GM19372 (cell line): ENCODE measurements around the gene TSPAN9.

ENCODE experiments used
- ATAC-seq: cut with Tn5 transposase; IDR thresholded peaks from one replicate; pipeline ENCODE4 v1.9.1; 2021; ENCODE audit warnings: mild to moderate bottlenecking, low read depth, moderate library complexity; ENCODE audit not compliant: unreplicated experiment

TSPAN9 gene

DNA sequence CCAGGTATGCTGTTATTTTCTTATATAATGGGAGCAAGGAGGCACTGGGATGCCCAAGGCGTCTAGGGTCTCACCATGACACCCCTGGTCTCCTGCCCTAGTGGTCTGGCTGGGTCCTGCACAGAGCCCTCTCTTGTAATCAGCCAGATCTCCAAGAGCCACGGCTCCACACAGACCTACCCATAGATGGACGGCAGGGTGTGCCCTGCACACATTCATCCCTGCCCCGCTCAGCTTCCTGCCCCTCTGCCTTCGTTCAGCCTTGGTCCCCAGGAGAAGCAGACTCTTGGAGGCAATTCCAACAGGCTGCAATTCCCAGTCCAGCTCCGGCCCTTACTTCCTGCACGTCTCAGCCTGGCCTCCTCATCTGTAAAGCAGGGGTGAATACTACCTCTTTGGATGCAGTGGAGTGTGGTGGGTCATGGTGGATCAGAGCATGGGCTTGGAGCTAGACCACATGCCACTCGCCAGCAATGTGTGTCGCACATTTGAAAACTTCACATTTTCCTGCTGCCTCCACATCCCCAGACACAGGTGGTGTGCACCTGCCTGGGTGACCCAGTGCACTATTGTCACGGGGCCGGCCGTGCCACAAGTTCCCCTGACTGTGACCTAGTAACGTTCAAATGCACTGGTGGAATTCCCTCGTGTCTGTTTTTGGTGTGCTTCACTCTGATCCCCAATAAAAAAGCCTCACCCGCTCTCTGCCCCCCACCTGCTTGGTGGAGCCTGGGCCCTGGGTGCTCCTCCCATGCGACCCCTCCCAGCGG is 242.7 kb downstream of the TSPAN9 start:
- no peak for ATAC-seq

DNA sequence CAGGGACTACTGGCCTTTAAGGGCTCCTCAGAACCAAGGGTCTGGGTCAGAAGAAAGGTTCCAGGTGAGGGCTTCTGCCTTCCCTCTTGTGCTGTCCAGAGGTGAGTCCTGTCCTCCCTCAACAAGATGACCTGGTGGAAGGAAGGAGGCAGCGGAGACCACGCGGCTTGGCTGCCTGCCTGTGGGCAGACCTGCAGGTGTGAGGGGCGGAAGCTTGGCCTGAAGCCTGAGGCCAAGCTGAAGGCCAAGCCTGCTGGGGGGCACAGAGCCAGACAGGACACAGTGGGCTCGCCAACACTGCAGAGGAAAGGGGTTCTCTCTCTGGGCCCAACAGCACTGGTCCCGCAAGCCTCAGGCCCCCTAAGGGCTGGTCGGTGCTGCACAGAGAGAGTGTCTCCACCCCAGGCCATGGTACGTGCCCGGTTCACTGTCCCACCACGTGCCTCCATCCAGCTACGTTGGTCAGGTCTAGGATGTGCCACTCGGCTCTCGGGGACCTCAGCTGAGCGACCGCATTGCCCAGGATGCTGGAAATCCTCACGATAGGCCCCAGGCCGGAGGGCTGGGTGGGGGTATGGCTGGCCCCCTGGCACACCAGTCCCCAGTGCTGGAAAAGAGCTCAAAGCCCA is 243.8 kb downstream of the TSPAN9 start:
- ATAC-seq: no peak

DNA sequence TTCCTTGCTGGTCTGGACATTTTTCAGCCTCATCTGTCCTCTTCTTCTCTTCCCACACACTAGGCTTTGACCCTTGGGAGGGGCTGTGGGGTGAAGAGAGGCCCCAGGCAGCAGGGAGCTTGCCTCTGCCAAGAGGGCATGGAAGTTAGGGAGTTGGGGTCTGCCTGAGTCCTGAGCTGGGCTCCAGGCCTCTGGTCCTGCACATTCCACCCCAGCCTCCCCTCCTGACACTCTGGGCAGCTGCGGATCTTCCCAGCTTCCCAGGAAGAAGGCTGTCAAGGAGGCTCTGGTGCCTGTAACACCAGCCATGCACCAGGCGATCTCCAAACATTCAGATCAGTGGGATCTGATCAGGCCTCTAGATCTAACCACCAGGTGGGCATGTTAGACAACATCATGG is 244.7 kb downstream of the TSPAN9 start:
- no peak for ATAC-seq

DNA sequence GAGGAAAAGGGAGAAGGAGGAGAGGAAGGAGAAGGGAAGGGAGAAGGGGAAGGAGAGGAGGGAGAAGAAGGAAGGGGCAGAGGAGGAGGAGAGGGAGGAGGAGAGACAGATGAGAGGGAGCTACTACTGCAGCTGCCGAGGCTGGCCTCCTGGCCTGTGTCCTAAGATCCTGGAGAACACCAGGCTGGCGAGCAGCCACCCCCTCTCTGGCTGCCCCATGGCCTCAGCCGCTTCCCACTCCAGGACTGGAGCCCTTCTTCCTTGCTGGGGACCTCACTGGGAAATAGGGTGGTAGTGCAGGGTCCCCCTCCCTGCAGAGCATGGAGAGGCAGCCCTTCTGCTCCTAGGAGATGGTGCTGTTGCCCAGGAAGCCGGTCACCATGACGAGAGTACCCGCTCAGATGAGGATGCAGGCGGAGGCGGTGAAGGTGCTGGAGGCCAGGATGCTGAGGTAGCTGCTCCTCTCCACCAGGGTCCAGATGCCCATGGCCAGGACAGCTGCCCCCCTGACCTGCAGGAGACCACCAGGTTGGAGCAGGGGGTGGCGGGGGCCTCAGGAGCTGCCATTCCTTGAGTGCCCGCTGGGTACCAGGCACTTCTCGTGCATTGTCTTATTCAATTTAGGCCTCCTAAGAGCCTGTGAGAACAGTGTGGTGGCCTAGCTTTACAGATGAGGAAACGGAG is 246.0 kb downstream of the TSPAN9 start:
- no peak for ATAC-seq

DNA sequence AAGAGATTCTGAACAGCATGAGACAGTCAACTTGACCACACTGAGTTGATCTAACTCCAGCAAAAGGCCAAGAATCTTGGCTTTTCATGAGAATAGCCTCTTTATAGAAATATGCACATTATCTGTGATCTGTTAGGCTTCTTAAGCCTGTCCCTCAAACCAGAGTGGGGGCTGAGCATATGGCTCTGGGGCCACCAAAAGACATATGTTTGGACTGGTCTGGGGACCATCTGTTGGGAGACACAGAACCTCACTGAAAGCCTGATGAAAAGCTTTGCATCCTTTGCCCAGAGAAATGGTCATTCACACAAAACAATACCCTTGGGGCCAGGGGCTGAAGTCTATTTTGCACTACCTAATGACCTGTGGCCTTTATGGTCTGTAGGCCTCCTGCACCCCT is 248.6 kb downstream of the TSPAN9 start:
- no peak for ATAC-seq

DNA sequence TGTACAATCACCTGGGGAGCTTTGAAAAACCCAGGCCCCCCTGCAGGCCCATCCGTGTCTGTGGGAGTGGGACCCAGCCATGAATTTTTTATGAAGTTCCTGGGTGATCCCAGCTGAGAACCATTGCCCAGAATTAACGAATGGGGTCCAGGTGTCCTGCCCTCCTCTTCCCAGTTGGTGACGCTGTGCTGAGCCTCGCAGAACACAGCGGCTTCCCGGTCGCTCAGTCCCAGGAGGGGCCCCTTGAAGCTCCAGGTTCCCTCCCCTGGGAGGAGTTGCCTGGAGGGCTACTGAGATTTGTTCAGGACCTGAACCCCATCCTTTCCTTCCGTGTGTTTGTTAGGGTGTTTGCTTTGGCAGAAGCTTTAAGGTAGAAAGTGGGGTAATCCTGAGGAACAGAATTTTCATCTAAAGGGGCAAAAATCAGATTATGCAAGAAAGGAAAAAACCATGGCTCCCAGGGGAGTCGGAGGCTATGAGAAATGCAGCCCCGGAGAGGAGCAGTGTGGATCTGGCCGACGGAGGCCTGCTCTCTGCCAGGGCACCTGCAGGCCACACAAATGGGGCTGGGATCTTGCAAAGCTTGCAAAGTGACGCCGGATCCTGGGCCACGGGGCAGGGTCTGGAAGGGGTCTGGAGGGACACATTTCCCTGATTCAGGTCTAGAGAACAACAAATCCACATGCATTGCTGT is 249.1 kb downstream of the TSPAN9 start:
- no peak for ATAC-seq

DNA sequence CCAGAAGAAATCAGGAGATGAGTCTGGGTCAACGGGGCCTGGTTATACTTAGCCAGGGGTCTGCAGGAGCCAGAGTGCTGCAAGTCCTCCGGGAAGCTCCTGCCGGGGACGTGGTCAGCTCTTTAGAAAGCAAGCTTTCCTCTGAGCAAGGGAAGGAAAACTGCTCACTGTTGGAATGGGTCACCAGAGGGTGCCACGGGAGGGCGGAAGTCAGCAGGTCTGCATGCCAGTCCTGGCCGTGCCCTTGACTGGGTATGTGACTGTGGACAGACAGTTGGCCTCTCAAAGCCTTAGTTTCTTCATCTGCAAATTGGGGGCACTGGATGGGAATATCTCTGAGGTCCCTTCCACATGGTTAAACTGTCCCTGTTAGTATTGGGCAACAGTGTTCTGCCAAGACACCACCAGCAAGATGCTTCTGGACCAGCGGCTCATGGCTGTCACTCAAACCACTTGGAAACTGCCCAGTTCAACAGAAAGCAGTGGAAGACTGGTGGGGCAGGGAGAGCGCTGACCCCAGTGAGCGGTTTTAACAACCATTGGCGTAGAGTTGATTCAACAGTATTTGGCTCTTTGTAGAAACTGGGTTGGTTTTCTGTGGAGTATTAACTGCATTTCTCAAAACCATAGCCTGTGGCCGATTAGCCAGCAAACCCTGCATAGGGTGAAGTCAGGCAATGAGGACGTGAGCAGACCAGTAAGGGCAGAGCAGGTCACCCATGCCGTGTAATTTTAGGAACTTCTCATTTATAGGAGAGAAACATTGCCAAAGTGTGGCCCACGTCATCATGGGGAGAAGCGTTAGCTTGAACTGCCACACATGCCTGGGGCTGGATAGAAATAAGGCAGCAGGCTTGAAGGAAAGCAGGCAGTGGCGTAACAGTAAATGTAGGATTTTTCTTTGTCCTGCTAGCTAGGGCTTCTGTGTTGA is 249.9 kb downstream of the TSPAN9 start:
- no peak for ATAC-seq

DNA sequence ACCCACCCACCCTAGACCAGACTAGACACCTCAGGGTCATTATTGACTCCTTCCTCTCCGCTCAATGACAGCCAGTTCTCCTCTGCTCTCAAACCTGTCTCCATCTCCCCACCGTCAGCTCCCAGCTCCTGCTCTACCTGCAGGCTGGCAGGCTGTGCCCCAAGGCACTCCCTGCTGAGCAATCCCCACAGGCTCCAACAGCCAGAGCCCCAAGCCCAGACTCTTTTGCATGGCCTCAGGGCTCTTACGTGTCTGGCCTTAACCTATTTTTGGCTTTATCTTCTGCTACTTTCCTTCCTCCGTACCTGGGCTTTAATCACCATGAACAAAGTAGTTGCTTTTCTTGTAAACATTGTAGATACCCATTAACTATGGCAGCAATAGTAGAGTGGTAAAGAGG is 250.9 kb downstream of the TSPAN9 start:
- ATAC-seq: no peak

DNA sequence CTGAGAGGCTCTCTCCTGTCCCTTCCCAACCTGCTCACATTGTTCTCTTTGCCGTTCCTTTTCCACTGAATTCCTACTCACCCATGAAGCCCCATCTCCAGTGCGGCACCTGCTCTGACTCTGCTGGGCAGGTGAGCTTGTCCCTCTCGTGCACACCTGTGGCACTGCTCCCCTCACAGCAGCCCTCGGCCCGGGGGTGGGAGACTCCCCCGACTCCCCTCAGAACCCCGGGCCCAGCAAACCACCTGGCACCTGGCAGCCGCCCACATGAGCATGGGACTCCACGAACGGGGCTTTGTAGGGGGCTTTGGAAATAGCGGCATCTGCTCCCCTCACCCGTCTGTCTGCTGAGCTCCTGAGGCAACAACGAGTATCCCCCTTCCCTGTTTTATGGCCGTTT is 251.4 kb downstream of the TSPAN9 start:
- ATAC-seq: no peak

DNA sequence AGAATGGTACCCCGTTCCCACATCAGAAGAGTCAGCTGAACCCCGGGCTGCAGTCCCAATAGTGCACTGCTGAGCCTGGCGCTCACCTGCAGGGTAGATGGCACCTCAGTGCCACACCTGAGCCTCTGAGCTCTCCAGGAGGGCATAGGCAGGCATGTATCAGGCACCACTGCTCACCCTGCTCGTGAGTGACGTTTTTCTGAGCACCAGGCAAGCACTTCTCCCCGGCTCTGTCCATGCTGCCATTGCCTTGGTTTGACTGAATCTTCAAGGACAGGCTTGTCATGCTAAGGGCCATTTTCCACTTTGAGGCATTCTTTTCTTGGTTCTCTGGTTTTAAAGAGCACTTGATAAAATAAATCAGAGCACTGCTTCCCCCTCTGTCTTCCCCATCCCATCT is 252.2 kb downstream of the TSPAN9 start:
- no peak for ATAC-seq

DNA sequence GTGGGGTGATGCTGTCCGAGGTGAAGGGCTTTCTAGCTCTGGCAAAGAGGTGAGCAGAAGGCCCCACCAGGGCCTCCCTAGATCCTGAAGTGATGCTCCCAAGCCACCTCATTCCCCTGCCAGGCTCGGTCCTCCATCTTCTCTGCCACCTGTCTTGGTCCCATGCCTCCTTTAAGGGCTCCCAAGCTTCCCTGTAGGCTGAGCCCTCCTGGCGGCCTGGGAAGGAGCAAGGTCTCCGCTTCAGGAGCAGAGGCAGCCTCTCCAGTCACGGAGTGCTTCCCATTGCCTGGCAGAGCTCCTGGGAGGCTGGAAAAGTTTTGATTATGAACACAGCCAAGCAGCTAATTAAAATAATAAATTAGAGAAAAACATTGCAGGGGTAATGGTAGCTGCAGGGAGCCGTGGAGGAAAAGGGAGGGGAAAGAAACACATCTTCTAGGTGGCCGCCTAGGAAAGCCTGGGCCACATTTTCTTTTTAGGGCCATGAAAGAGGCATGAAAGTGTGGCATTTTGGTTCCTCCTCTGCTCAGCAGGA is 253.9 kb downstream of the TSPAN9 start:
- no peak for ATAC-seq

DNA sequence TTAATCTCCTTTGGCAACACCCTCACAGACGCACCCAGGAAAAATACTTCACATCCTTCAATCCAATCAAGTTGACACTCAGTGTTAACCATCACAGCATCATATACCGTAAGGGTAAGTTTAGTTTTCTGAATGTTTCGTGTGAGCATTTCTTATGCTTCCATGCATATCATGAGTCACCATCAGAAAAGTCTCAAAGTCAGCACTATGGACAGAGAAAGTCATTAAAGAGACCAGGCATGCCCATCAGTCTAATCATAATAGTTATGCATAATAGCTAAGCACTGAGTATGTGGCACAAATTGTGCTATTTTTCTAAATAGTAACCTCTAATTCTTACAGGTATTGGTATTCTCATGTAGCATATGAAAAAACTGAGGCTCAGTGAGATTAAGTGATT is 255.0 kb downstream of the TSPAN9 start:
- no peak for ATAC-seq

DNA sequence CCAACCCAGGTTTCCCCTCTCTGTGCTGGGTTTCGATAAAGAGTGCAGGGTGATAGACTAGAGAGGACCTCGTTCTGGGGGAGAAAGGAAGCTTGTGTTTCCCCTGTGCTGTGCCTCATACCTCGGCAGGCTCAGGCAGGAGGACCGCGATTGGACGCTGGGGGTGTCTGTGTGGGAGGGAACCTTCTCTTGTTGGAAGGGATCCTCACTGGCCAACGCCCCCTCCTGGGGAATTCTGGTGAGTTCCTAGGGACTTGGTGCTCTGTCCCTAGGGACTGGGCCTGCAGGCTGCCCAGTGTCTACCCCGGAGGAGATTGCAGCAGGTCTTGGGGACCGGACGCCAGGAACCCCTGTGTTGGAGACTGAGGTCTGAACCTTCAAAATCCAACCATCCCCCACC is 256.4 kb downstream of the TSPAN9 start:
- ATAC-seq: no peak

DNA sequence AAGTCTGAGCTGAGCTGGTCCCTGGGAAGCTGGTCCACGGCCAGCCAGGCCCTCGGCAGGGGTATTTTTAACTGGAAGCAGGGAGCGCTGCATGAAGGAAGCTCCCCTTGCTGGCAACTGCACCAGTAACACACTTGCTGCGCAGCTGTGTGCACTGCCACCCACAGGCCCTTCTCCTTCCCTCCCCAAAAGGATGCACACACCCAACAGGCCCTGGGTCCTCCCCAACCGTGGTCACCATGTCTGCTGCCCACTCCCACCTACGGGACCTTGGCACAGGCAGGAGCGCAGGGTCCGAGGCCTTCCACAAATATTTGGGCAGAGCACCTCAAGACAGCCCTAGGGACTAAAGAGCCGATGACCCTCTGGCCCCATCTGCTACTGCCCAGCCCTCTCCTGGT is 256.8 kb downstream of the TSPAN9 start:
- no peak for ATAC-seq

DNA sequence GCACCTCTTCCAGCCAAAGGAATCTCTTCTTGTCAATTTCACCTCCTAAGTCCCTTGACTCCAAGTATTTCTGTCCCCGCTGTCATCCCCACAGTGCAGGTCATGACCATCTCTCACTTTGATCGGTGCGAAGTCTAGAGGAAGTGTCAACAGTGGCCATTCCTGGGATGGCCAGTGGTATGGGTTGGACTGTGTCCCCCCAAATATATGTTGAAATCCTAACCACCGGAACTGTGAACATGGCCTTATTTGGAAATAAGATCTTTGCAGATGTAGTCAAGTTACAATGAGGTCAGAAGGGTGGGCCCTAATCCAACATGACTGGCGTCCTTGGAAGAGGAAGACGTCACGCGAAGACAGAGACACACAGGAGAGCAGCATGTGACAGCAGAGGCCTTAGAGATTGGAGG is 257.9 kb downstream of the TSPAN9 start:
- no peak for ATAC-seq
